BLaER1 treated with 17β-estradiol and CSF1 and Interleukin-3, amounts not matched to agents 10 nM and 100 nM (cell line): Measurements from ENCODE around the gene RAB35.
A peak's percentile ranks its signal among the peaks of the same experiment; 100 is the strongest.
"Not testable (repeated sequence)": the region's sequence is repeated elsewhere in the genome, so short reads cannot be mapped to it uniquely, and the experiment has no call there.

Source experiments
- H3K27ac ChIP-seq, 11 experiments: shearing (Covaris generic); formaldehyde crosslinking; 2 replicates each; pipeline ENCODE4 v1.8.1; 2022
- H3K27me3 ChIP-seq, 11 experiments: shearing (Covaris generic); formaldehyde crosslinking; 2 replicates each; pipeline ENCODE4 v1.8.1; 2022
- H3K36me3 ChIP-seq, 11 experiments: shearing (Covaris generic); formaldehyde crosslinking; 2 replicates each; pipeline ENCODE4 v1.8.1; 2022
- H3K4me1 ChIP-seq, 10 experiments: shearing (Covaris generic); formaldehyde crosslinking; 2 replicates each; pipeline ENCODE4 v1.8.1; 2022
- H3K4me2 ChIP-seq, 11 experiments: shearing (Covaris generic); formaldehyde crosslinking; 2 replicates each; pipeline ENCODE4 v1.8.1; 2022
- H3K4me3 ChIP-seq, 10 experiments: shearing (Covaris generic); formaldehyde crosslinking; 2 replicates each; pipeline ENCODE4 v1.8.1; 2022
- H3K9ac ChIP-seq, 11 experiments: shearing (Covaris generic); formaldehyde crosslinking; 2 replicates each; pipeline ENCODE4 v1.8.1; 2022
- H3K9me3 ChIP-seq, 11 experiments: shearing (Covaris generic); formaldehyde crosslinking; replicated peaks in 1 of 11; 2 replicates each; pipeline ENCODE4 v1.8.1; 2022
- H4K20me1 ChIP-seq, 11 experiments: shearing (Covaris generic); formaldehyde crosslinking; 2 replicates each; pipeline ENCODE4 v1.8.1; 2022
- Cebpa-rat ChIP-seq, 11 experiments: shearing (Covaris generic); IDR thresholded peaks; 2 replicates each; pipeline ENCODE4 v1.8.1; 2022

RAB35 gene

DNA sequence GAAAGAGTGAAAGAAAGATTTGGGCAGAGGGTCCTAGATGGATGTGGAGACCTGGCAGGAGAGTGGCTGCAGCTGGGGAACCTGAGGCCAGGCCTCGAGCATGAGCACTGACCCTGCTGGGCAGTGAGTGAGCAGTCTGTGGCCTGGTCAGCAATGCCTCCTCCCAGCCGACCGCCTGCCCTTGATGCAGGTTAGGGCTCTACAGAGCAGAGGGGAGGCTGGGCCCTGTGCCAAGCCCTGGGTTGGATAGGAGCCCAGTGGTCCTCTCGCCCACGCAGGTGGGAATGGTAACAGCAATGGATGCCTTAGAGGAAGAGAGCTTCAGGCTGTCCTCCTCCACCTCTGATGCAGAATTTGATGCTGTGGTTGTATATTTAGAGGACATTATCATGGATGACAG is 59.8 kb downstream of the RAB35 start:
- TF ChIP-seq Cebpa-rat (IDR thresholded peaks at IDR 0.05), result no peak
- H3K27me3 ChIP-seq, result no peaks in the 10 kb centered on the region
- no peak overlapping the region for H3K27ac ChIP-seq
- H3K4me3 ChIP-seq, result no peak overlapping the region
- H3K4me2 ChIP-seq, result no peak overlapping the region
- H3K9me3 ChIP-seq, result no peaks in the 10 kb centered on the region
- H3K36me3 ChIP-seq, result no peaks in the 10 kb centered on the region
- H3K9ac ChIP-seq, result no peak overlapping the region
- H4K20me1 ChIP-seq, result no peaks in the 10 kb centered on the region; a peak in 1 of 22 replicates
- peaks cover 0 to 10% (median 0%) of the 10 kb centered on the region in 10 experiments; a peak in 5 of 20 replicates for H3K4me1 ChIP-seq

- H3K4me2 ChIP-seq, result 0 out of 22 replicates have a peak overlapping the region, but pooled peaks of 1 of the 11 experiments have one; percentile 2
Observed at GRCh38 chr12:120055231-120056000, 61.1 kb downstream of the RAB35 start.

DNA sequence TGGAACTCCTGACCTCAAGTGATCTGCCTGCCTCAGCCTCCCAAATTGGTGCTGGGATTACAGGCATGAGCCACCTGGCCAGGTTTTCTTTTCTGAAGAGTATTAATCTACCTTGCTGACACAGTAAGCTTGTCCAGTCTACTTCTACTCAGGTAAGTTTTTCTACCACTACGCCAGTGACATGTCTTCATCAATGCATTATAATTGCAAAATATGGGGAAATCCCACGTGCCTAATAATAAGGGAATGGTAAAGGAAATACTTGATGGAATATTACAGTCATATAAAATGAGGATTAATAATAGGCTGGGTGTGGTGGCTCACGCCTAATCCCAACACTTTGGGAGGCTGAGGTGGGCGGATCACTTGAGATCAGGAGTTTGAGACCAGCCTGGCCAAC is 62.3 kb downstream of the RAB35 start:
- H3K36me3 ChIP-seq, result no peaks in the 10 kb centered on the region
- no peaks in the 10 kb centered on the region for H3K27me3 ChIP-seq
- TF ChIP-seq Cebpa-rat (IDR thresholded peaks at IDR 0.05), result no peak
- no peak overlapping the region for H3K27ac ChIP-seq
- no peak overlapping the region for H3K9ac ChIP-seq
- peaks cover 0 to 10% (median 0%) of the 10 kb centered on the region in 10 experiments; a peak in 5 of 20 replicates for H3K4me1 ChIP-seq
- no peak overlapping the region for H3K4me2 ChIP-seq
- no peak overlapping the region for H3K4me3 ChIP-seq
- no peaks in the 10 kb centered on the region for H3K9me3 ChIP-seq
- H4K20me1 ChIP-seq, result no peaks in the 10 kb centered on the region; a peak in 1 of 22 replicates

More at GRCh38 chr12:120055231-120056000, 61.1 kb downstream of the RAB35 start:
- H4K20me1 ChIP-seq, result no peaks in the 10 kb centered on the region; a peak in 1 of 22 replicates
- H3K36me3 ChIP-seq, result no peaks in the 10 kb centered on the region
- no peaks in the 10 kb centered on the region for H3K9me3 ChIP-seq
- 0 out of 22 replicates have a peak, but pooled peaks of 1 of the 11 experiments have one; percentile 31 for TF ChIP-seq Cebpa-rat (IDR thresholded peaks at IDR 0.05)
- no peaks in the 10 kb centered on the region for H3K27me3 ChIP-seq
- H3K27ac ChIP-seq, result no peak overlapping the region
- H3K4me1 ChIP-seq, result peaks cover 0 to 10% (median 0%) of the 10 kb centered on the region in 10 experiments; a peak in 5 of 20 replicates
- H3K9ac ChIP-seq, result no peak overlapping the region
- no peak overlapping the region for H3K4me3 ChIP-seq

DNA sequence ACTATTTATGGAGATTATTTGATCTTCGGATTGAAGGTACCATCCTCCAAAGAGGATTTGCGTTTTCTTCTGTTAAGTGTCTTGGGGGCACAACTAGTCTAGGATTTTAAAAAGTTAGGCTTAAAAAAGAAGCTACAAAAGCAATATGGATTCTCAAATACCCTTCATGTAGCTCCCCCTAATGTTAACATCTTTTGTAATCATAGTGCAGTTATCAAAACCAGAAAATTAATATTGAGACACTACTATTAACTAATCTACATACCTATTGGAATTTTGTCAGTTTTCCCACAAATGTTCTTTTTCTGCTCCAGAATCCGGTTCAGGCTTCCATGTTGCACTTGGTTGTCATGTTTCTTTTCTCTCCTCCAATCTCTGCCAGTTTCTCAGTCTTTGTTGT is 65.0 kb downstream of the RAB35 start:
- Histone ChIP-seq H3K27me3 (no peaks in the 10 kb centered on the region), H3K9ac (no peak overlapping the region), H3K4me3 (no peak overlapping the region), H3K4me1 (peaks cover 0 to 10% (median 0%) of the 10 kb centered on the region in 10 experiments; a peak in 5 of 20 replicates), H3K36me3 (no peaks in the 10 kb centered on the region), H3K9me3 (no peaks in the 10 kb centered on the region), H3K27ac (no peak overlapping the region), H3K4me2 (no peak overlapping the region), H4K20me1 (no peaks in the 10 kb centered on the region)
- TF ChIP-seq Cebpa-rat (IDR thresholded peaks at IDR 0.05), result no peak

- Histone ChIP-seq H3K9ac (no peak overlapping the region), H4K20me1 (no peaks in the 10 kb centered on the region), H3K27me3 (no peaks in the 10 kb centered on the region), H3K4me2 (no peak overlapping the region), H3K27ac (no peak overlapping the region), H3K36me3 (no peaks in the 10 kb centered on the region), H3K4me3 (no peak overlapping the region), H3K9me3 (no peaks in the 10 kb centered on the region), H3K4me1 (no peaks in the 10 kb centered on the region)
- TF ChIP-seq Cebpa-rat (IDR thresholded peaks at IDR 0.05), result no peak
Observed at GRCh38 chr12:120049426-120049825, 67.1 kb downstream of the RAB35 start.

DNA sequence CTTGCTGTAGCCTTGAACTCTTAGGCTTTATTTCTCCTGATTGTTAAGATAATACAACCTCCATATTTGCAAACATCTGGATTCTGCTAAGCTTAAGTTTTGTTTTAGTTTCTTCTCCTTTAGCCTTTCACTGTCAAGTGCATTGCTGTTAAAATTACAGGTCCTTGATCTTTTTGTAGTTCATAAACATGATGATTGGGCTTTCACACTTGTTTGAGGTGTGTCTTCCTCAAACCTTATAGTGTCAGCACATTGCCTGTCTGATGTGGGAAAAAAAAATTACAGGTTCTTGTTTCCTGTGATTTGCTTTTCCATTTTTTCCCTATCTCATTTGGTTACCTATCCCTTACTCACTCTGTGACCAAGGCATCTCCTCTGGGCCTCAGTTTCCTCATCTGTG is 68.3 kb downstream of the RAB35 start:
- Histone ChIP-seq H3K4me1 (no peaks in the 10 kb centered on the region), H4K20me1 (no peaks in the 10 kb centered on the region), H3K9ac (no peak overlapping the region), H3K4me3 (no peak overlapping the region), H3K9me3 (no peaks in the 10 kb centered on the region), H3K27ac (no peak overlapping the region), H3K27me3 (no peaks in the 10 kb centered on the region), H3K4me2 (no peak overlapping the region), H3K36me3 (no peaks in the 10 kb centered on the region)
- TF ChIP-seq Cebpa-rat (IDR thresholded peaks at IDR 0.05), result no peak

- no peak overlapping the region for H3K4me2 ChIP-seq
- no peaks in the 10 kb centered on the region for H3K36me3 ChIP-seq
- TF ChIP-seq Cebpa-rat (IDR thresholded peaks at IDR 0.05), result no peak
- no peaks in the 10 kb centered on the region for H4K20me1 ChIP-seq
- H3K9ac ChIP-seq, result no peak overlapping the region
- no peaks in the 10 kb centered on the region for H3K9me3 ChIP-seq
- H3K4me1 ChIP-seq, result no peaks in the 10 kb centered on the region
- no peaks in the 10 kb centered on the region for H3K27me3 ChIP-seq
- no peak overlapping the region for H3K27ac ChIP-seq
- H3K4me3 ChIP-seq, result no peak overlapping the region
Observed at GRCh38 chr12:120047072-120047471, 69.5 kb downstream of the RAB35 start.

DNA sequence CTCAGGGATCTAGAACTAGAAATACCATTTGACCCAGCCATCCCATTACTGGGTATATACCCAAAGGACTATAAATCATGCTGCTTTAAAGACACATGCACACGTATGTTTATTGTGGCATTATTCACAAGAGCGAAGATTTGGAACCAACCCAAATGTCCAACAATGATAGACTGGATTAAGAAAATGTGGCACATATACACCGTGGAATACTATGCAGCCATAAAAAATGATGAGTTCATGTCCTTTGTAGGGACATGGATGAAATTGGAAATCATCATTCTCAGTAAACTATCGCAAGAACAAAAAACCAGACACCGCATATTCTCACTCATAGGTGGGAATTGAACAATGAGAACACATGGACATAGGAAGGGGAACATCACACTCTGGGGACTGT is 71.2 kb downstream of the RAB35 start:
- not testable (repeated sequence) for H3K9ac ChIP-seq, H3K27me3 ChIP-seq, H4K20me1 ChIP-seq, H3K36me3 ChIP-seq, H3K9me3 ChIP-seq, H3K4me3 ChIP-seq, H3K27ac ChIP-seq, H3K4me2 ChIP-seq, H3K4me1 ChIP-seq
